ENCODE data around the gene ANO4.

ANO4 gene

GRCh38 chr12:101038289-101038871, 243.8 kb downstream of the ANO4 start:
- H3K27me3 ChIP-seq (ENCODE audit: insufficient read depth, low read length, poor library complexity), result no peaks in the 10 kb centered on the region
- ATAC-seq (ENCODE audit: insufficient read depth, low read depth) (no peak), DNase-seq (no peak)
- no peaks in the 10 kb centered on the region for H4K20me1 ChIP-seq (ENCODE audit: insufficient read depth, low read length)
- no peak overlapping the region for H3K27ac ChIP-seq (ENCODE audit: low read length)
- H3K9me3 ChIP-seq (ENCODE audit: insufficient read depth, low read length, severe bottlenecking), result no peaks in the 10 kb centered on the region
- no peak overlapping the region for H2AFZ ChIP-seq (ENCODE audit: low read depth, low read length)
- H3K4me2 ChIP-seq (ENCODE audit: insufficient read depth, low read length), result no peak overlapping the region
- H3K9ac ChIP-seq (ENCODE audit: low read depth, low read length), result no peak overlapping the region
- TF ChIP-seq EZH2 (IDR thresholded peaks at IDR 0.05; ENCODE audit: borderline replicate concordance, low read depth, low read length, severe bottlenecking) (no peak), CTCF (IDR thresholded peaks at IDR 0.05; ENCODE audit: borderline replicate concordance, extremely low read depth, low read length, poor library complexity, severe bottlenecking) (no peak)
- H3K36me3 ChIP-seq (ENCODE audit: insufficient read depth, low read length), result no peaks in the 10 kb centered on the region
- H3K79me2 ChIP-seq (ENCODE audit: insufficient read depth, low read length), result no peaks in the 10 kb centered on the region
- no peak overlapping the region for H3K4me3 ChIP-seq (ENCODE audit: low read depth in 1 of 2, low read length in 2 of 2)
- H3K4me1 ChIP-seq (ENCODE audit: insufficient read depth, low read length), result no peaks in the 10 kb centered on the region

DNA sequence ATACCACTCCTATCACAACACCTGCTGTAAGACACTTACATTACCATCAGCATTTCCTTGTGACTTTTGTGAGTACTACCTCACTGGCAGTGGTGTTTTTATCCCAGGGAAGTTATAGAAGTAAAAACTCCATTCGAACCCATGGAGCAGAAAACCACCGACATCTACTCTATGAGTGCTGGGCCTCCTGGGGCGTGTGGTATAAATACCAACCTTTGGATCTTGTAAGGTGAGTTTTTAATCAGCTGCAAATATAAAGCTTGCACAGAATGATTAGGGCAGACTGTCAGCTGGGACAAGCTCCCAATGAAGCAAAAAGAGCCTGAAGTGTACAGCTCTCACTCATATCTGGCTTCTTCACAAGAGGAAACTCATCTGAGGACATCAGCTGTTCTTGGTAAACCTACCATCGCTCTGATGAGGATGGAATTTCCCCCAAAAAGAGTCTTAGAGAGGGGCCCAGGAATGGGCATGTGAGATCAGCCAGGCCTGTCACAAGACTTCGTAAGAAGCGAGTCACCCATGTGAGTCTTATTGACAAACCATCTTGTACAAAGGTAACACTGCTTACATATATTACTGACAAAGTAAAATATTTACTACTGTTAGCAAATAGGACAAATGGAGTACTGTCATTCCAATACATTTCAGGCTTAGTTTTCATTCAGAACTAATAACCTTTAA, 245.4 kb downstream of the ANO4 start:
- no peak for DNase-seq
- no peak for ATAC-seq (ENCODE audit: insufficient read depth, low read depth)
- Histone ChIP-seq H3K27ac (ENCODE audit: low read length) (no peak overlapping the region), H3K79me2 (ENCODE audit: insufficient read depth, low read length) (no peaks in the 10 kb centered on the region), H3K9me3 (ENCODE audit: insufficient read depth, low read length, severe bottlenecking) (no peaks in the 10 kb centered on the region), H4K20me1 (ENCODE audit: insufficient read depth, low read length) (no peaks in the 10 kb centered on the region), H3K4me3 (ENCODE audit: low read depth in 1 of 2, low read length in 2 of 2) (no peak overlapping the region), H3K27me3 (ENCODE audit: insufficient read depth, low read length, poor library complexity) (no peaks in the 10 kb centered on the region), H2AFZ (ENCODE audit: low read depth, low read length) (no peak overlapping the region), H3K4me1 (ENCODE audit: insufficient read depth, low read length) (no peaks in the 10 kb centered on the region), H3K9ac (ENCODE audit: low read depth, low read length) (no peak overlapping the region), H3K36me3 (ENCODE audit: insufficient read depth, low read length) (no peaks in the 10 kb centered on the region), H3K4me2 (ENCODE audit: insufficient read depth, low read length) (no peak overlapping the region)
- TF ChIP-seq CTCF (IDR thresholded peaks at IDR 0.05; ENCODE audit: borderline replicate concordance, extremely low read depth, low read length, poor library complexity, severe bottlenecking), result no peak
- TF ChIP-seq EZH2 (IDR thresholded peaks at IDR 0.05; ENCODE audit: borderline replicate concordance, low read depth, low read length, severe bottlenecking), result no peak

DNA sequence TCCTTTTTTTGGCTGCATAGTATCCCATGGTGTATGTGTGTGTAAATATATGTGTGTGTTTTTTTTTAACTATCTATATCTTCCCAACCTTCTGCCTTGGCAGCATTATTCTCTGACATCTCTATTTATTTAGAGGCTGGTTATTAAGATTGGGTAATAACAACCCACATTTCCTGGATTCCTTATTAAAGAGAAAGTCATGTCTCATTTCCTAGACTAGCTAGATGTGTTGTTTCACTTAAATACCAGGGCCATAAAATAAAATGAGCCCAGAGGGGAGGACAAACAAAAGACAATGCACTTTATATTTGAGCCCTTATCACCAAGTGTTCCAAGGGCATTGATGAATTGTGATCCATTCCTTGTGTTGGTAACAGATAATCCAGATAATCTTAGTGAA, 246.4 kb downstream of the ANO4 start:
- Histone ChIP-seq H3K9me3 (ENCODE audit: insufficient read depth, low read length, severe bottlenecking) (no peaks in the 10 kb centered on the region), H3K4me2 (ENCODE audit: insufficient read depth, low read length) (no peak overlapping the region), H3K36me3 (ENCODE audit: insufficient read depth, low read length) (no peaks in the 10 kb centered on the region), H2AFZ (ENCODE audit: low read depth, low read length) (no peak overlapping the region), H3K79me2 (ENCODE audit: insufficient read depth, low read length) (no peaks in the 10 kb centered on the region), H3K27me3 (ENCODE audit: insufficient read depth, low read length, poor library complexity) (no peaks in the 10 kb centered on the region), H3K27ac (ENCODE audit: low read length) (no peak overlapping the region), H3K4me1 (ENCODE audit: insufficient read depth, low read length) (no peaks in the 10 kb centered on the region), H3K9ac (ENCODE audit: low read depth, low read length) (no peak overlapping the region), H4K20me1 (ENCODE audit: insufficient read depth, low read length) (no peaks in the 10 kb centered on the region), H3K4me3 (ENCODE audit: low read depth in 1 of 2, low read length in 2 of 2) (no peak overlapping the region)
- ATAC-seq (ENCODE audit: insufficient read depth, low read depth) (no peak), DNase-seq (no peak)
- TF ChIP-seq EZH2 (IDR thresholded peaks at IDR 0.05; ENCODE audit: borderline replicate concordance, low read depth, low read length, severe bottlenecking) (no peak), CTCF (IDR thresholded peaks at IDR 0.05; ENCODE audit: borderline replicate concordance, extremely low read depth, low read length, poor library complexity, severe bottlenecking) (no peak)
